GM13977 (cell line): ENCODE measurements around the gene SUN1.
A peak's percentile ranks its signal among the peaks of the same experiment; 100 is the strongest.

ENCODE experiments used
- DNase-seq: peaks from one replicate; pipeline ENCODE4 v3.0.0; 2012; ENCODE audit warnings: low spot score
- CTCF ChIP-seq: IDR thresholded peaks from 2 replicates; pipeline ENCODE4 v1.5.1; 2012; ENCODE audit warnings: mild to moderate bottlenecking, control low read depth; ENCODE audit not compliant: insufficient read depth; ENCODE audit errors: extremely low read depth, missing control alignments
- in situ Hi-C: fragments of 300-500 bp; cut with MboI; formaldehyde crosslinking; loops from one replicate; pipeline ENCODE4 v1.12.0; 2022; ENCODE audit warnings: low sequenced_read_pairs, low pct_unique_long_range_greater_than_20kb, mixed read lengths, inconsistent platforms; ENCODE audit not compliant: unreplicated experiment

Gene SUN1

GRCh38 chr7:832167-832967 is at the start of gene SUN1:
Gene SUN1 (plus strand): TSS chr7:832476. CDS start chr7:832525, 49 bp downstream.
- no peak for TF ChIP-seq CTCF
- peak; percentile 69 for DNase-seq
- in situ Hi-C loops, result no loop called here

- DNase-seq, result no peak
- in situ Hi-C loops, result loop anchor here (10.0 kb wide), 1 partner anchor 82 kb away; no protein-coding TSS in a partner anchor
- TF ChIP-seq CTCF, result no peak
These were observed 49.4 kb upstream of the SUN1 start for GRCh38 chr7:782718-783449.

- TF ChIP-seq CTCF, result no peak
- DNase-seq, result no peak
- in situ Hi-C loops, result loop anchor here (10.0 kb wide), 1 partner anchor 81 kb away; no protein-coding TSS in a partner anchor
These were observed 48.5 kb upstream of the SUN1 start for GRCh38 chr7:783556-784490.

- TF ChIP-seq CTCF, result no peak
- no peak for DNase-seq
- in situ Hi-C loops, result loop anchor here (10.0 kb wide), 1 partner anchor 80 kb away; no protein-coding TSS in a partner anchor
These were observed 47.3 kb upstream of the SUN1 start for GRCh38 chr7:784971-785370.

GRCh38 chr7:785416-785815 is 46.9 kb upstream of the SUN1 start:
- in situ Hi-C loops, result loop anchor here (10.0 kb wide), 1 partner anchor 79 kb away; no protein-coding TSS in a partner anchor
- DNase-seq, result no peak
- TF ChIP-seq CTCF, result no peak
